WTC11 (cell line): ENCODE data around the gene GALNT7. TPM values are rescaled to one million over a fixed set of nuclear protein-coding genes. Genes with fewer than 3 reads are reported as not detected.

Experiments
- ATAC-seq: fragments of 200-7000 bp; cut with Tn5 transposase; 2 replicates; pipeline ENCODE4 v1.10.0; 2021; ENCODE audit warnings: mild to moderate bottlenecking, moderate library complexity
- CTCF ChIA-PET: fragments of 300-600 bp; sonication (Branson Sonifier 250); formaldehyde crosslinking; loops from one replicate; lab custom pipeline; 2021; ENCODE audit warnings: antibody characterized with exemption; lab: Charles Lee
- POLR2A ChIA-PET: fragments of 350-600 bp; sonication (Branson Sonifier 250); formaldehyde crosslinking; loops from one replicate; lab custom pipeline; 2021; ENCODE audit warnings: antibody characterized with exemption; lab: Charles Lee
- DNase-seq: peaks from one replicate; pipeline ENCODE4 v3.0.0; 2021; ENCODE audit warnings: low spot score
- H3K27ac Mint-ChIP-seq: 2 replicates; pipeline ENCODE4 v1.8.0; 2021; ENCODE audit warnings: mixed read lengths
- H3K27me3 Mint-ChIP-seq: 2 replicates; pipeline ENCODE4 v1.8.0; 2021; ENCODE audit warnings: low read depth, mild to moderate bottlenecking, moderate library complexity, mixed read lengths
- H3K36me3 Mint-ChIP-seq: 2 replicates; pipeline ENCODE4 v1.8.0; 2021; ENCODE audit warnings: mixed read lengths
- H3K4me1 Mint-ChIP-seq: 2 replicates; pipeline ENCODE4 v1.8.0; 2022; ENCODE audit warnings: mixed read lengths
- H3K4me3 Mint-ChIP-seq: 2 replicates; pipeline ENCODE4 v1.8.0; 2021; ENCODE audit warnings: mild to moderate bottlenecking, moderate library complexity, mixed read lengths
- H3K9me3 Mint-ChIP-seq: 2 replicates; pipeline ENCODE4 v1.8.0; 2021; ENCODE audit warnings: mixed read lengths
- ATF1 ChIP-seq: sonication (generic); formaldehyde crosslinking; IDR thresholded peaks from 2 replicates; pipeline ENCODE4 v1.8.1; 2023; ENCODE audit warnings: mild to moderate bottlenecking, moderate library complexity, missing genetic modification reagents
- ETV6 ChIP-seq: sonication (generic); formaldehyde crosslinking; IDR thresholded peaks from 2 replicates; pipeline ENCODE4 v1.8.1; 2022; ENCODE audit warnings: mild to moderate bottlenecking, missing genetic modification reagents
- FOXK1 ChIP-seq: sonication (generic); formaldehyde crosslinking; IDR thresholded peaks from 2 replicates; pipeline ENCODE4 v1.8.0; 2022; ENCODE audit warnings: mild to moderate bottlenecking, moderate library complexity, missing genetic modification reagents
- FOXP1 ChIP-seq: sonication (generic); formaldehyde crosslinking; IDR thresholded peaks from 2 replicates; pipeline ENCODE4 v1.8.0; 2022; ENCODE audit warnings: missing genetic modification reagents, mild to moderate bottlenecking, moderate library complexity, borderline replicate concordance
- GABPB1 ChIP-seq: sonication (generic); formaldehyde crosslinking; IDR thresholded peaks from 2 replicates; pipeline ENCODE4 v1.8.1; 2023; ENCODE audit warnings: mild to moderate bottlenecking, missing genetic modification reagents
- GTF2I ChIP-seq: fragments of 250-450 bp; sonication (Bioruptor Pico); conservative IDR thresholded peaks from 2 replicates; pipeline ENCODE4 v1.4.0; 2021; ENCODE audit warnings: mild to moderate bottlenecking
- MYBL2 ChIP-seq: sonication (generic); formaldehyde crosslinking; IDR thresholded peaks from 2 replicates; pipeline ENCODE4 v1.8.1; 2023; ENCODE audit warnings: mild to moderate bottlenecking, moderate library complexity, missing genetic modification reagents
- NR3C1 ChIP-seq: sonication (generic); formaldehyde crosslinking; conservative IDR thresholded peaks from 2 replicates; pipeline ENCODE4 v1.8.1; 2023; ENCODE audit warnings: low read depth, mild to moderate bottlenecking, missing genetic modification reagents
- TCF7 ChIP-seq: sonication (generic); formaldehyde crosslinking; IDR thresholded peaks from 2 replicates; pipeline ENCODE4 v1.8.0; 2022; ENCODE audit warnings: mild to moderate bottlenecking, low read depth, missing genetic modification reagents, moderate library complexity
- TEAD1 ChIP-seq: sonication (generic); formaldehyde crosslinking; IDR thresholded peaks from 2 replicates; pipeline ENCODE4 v1.8.0; 2022; ENCODE audit warnings: mild to moderate bottlenecking, missing genetic modification reagents
- ZNF317 ChIP-seq: sonication (generic); formaldehyde crosslinking; IDR thresholded peaks from 2 replicates; pipeline ENCODE4 v1.8.1; 2023; ENCODE audit warnings: low read depth, mild to moderate bottlenecking, moderate library complexity, missing genetic modification reagents, borderline replicate concordance
- ZNF416 ChIP-seq: fragments of 250-450 bp; sonication (Bioruptor Pico); IDR thresholded peaks from 2 replicates; pipeline ENCODE4 v1.9.0; 2021; ENCODE audit warnings: mild to moderate bottlenecking, inconsistent platforms
- total RNA-seq: library from RNA; stranded (reverse); gene quantifications from 3 replicates; pipeline ENCODE4 v1.2.3, GENCODE V29; 2021
- TF ChIP-seq, protein P1 (sequence below): fragments of 250-450 bp; sonication (Bioruptor Pico); IDR thresholded peaks from 2 replicates; pipeline ENCODE4 v1.9.0; 2021; ENCODE audit warnings: mild to moderate bottlenecking
- TF ChIP-seq, protein P2 (sequence below): sonication (generic); formaldehyde crosslinking; IDR thresholded peaks from 2 replicates; pipeline ENCODE4 v1.8.0; 2022; ENCODE audit warnings: missing genetic modification reagents
- TF ChIP-seq, protein P3 (sequence below): fragments of 250-450 bp; sonication (Bioruptor Pico); IDR thresholded peaks from 2 replicates; pipeline ENCODE4 v1.9.0; 2021; ENCODE audit warnings: mild to moderate bottlenecking, borderline replicate concordance
- TF ChIP-seq, protein P4 (sequence below): sonication (generic); formaldehyde crosslinking; IDR thresholded peaks from 2 replicates; pipeline ENCODE4 v1.8.0; 2022; ENCODE audit warnings: mild to moderate bottlenecking, missing genetic modification reagents
- TF ChIP-seq, protein P5 (sequence below): sonication (generic); formaldehyde crosslinking; IDR thresholded peaks from 2 replicates; pipeline ENCODE4 v1.8.1; 2022; ENCODE audit warnings: missing genetic modification reagents, borderline replicate concordance

Gene GALNT7
- total RNA-seq, 1 experiment from 2014 or later: 86.9 TPM

DNA sequence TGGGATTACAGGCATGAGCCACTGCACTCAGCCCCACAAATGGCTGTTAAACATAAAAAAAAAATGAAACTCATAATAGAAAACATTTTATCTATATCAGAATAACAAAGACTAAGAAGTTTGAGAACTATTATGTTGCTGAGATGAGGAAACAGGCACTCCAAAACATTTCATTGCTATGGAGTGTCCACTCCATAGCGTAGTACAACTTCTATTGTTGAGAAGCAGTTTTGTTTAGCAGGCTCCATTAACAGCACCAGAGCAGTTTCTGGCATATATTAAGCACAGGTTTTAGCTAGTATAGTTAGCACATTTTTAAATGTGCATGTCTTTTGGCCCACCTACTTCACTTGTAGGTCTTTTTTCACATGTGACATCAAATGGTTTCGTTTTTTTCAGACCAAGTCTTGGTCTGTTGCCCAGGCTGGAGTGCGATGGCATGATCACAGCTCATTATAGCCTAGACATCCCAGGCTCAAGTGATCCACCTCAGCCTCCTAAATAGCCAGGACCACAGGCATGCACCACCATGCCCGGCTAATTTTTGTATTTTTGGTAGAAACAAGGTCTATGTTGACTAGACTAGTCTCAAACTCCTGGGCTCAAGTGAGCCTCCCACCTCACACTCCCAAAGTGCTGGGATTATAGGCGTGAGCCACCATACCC is 159.8 kb downstream of the GALNT7 start:
- Mint-ChIP-seq H3K4me3 (no peak overlapping the region), H3K27me3 (no peaks in the 10 kb centered on the region), H3K36me3 (peaks cover 53% of the 10 kb centered on the region), H3K27ac (no peak overlapping the region; the same call in 1 of the 2 replicates), H3K9me3 (no peaks in the 10 kb centered on the region), H3K4me1 (peaks cover 15% of the 10 kb centered on the region)
- DNase-seq: no peak
- no peak for TF ChIP-seq TCF7 (CRISPR knock-in tag)
- TF ChIP-seq NR3C1: no peak
- TF ChIP-seq ETV6 (CRISPR knock-in tag): no peak
- no peak for TF ChIP-seq ZNF317 (CRISPR knock-in tag)
- TF ChIP-seq, protein P1, sequence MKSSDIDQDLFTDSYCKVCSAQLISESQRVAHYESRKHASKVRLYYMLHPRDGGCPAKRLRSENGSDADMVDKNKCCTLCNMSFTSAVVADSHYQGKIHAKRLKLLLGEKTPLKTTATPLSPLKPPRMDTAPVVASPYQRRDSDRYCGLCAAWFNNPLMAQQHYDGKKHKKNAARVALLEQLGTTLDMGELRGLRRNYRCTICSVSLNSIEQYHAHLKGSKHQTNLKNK (CRISPR knock-in tag): no peak
- no peak for TF ChIP-seq GABPB1 (CRISPR knock-in tag)
- no peak for TF ChIP-seq GTF2I
- TF ChIP-seq, protein P2, sequence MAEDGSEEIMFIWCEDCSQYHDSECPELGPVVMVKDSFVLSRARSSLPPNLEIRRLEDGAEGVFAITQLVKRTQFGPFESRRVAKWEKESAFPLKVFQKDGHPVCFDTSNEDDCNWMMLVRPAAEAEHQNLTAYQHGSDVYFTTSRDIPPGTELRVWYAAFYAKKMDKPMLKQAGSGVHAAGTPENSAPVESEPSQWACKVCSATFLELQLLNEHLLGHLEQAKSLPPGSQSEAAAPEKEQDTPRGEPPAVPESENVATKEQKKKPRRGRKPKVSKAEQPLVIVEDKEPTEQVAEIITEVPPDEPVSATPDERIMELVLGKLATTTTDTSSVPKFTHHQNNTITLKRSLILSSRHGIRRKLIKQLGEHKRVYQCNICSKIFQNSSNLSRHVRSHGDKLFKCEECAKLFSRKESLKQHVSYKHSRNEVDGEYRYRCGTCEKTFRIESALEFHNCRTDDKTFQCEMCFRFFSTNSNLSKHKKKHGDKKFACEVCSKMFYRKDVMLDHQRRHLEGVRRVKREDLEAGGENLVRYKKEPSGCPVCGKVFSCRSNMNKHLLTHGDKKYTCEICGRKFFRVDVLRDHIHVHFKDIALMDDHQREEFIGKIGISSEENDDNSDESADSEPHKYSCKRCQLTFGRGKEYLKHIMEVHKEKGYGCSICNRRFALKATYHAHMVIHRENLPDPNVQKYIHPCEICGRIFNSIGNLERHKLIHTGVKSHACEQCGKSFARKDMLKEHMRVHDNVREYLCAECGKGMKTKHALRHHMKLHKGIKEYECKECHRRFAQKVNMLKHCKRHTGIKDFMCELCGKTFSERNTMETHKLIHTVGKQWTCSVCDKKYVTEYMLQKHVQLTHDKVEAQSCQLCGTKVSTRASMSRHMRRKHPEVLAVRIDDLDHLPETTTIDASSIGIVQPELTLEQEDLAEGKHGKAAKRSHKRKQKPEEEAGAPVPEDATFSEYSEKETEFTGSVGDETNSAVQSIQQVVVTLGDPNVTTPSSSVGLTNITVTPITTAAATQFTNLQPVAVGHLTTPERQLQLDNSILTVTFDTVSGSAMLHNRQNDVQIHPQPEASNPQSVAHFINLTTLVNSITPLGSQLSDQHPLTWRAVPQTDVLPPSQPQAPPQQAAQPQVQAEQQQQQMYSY (CRISPR knock-in tag): no peak
- ChIA-PET CTCF (no interaction called here), POLR2A (interaction anchor here (1.2 kb wide), 1 partner anchor 42 kb away, joined by 3 read pairs; the partner anchor contains the start of gene SAP30)
- no peak for ATAC-seq

DNA sequence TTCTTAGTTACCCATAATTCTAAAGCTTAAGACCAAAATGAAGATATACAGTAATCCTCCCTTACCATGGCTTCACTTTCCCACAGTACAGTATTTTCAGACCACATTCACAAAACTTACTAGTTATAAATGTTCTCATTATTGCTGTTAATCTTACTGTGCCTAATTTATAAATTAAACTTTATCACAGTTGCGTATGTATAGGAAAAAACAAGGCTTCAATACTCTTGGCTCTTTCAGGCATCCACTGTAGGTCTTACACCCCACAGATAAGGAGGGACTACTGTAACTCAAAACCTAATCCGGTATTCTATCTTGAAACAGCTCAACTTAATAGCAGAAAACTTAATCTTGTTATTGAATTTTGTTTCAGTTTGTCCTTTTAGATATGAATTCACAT is 162.0 kb downstream of the GALNT7 start:
- H3K27ac Mint-ChIP-seq: no peak overlapping the region
- ATAC-seq (no peak), DNase-seq (no peak)
- TF ChIP-seq, protein P3, sequence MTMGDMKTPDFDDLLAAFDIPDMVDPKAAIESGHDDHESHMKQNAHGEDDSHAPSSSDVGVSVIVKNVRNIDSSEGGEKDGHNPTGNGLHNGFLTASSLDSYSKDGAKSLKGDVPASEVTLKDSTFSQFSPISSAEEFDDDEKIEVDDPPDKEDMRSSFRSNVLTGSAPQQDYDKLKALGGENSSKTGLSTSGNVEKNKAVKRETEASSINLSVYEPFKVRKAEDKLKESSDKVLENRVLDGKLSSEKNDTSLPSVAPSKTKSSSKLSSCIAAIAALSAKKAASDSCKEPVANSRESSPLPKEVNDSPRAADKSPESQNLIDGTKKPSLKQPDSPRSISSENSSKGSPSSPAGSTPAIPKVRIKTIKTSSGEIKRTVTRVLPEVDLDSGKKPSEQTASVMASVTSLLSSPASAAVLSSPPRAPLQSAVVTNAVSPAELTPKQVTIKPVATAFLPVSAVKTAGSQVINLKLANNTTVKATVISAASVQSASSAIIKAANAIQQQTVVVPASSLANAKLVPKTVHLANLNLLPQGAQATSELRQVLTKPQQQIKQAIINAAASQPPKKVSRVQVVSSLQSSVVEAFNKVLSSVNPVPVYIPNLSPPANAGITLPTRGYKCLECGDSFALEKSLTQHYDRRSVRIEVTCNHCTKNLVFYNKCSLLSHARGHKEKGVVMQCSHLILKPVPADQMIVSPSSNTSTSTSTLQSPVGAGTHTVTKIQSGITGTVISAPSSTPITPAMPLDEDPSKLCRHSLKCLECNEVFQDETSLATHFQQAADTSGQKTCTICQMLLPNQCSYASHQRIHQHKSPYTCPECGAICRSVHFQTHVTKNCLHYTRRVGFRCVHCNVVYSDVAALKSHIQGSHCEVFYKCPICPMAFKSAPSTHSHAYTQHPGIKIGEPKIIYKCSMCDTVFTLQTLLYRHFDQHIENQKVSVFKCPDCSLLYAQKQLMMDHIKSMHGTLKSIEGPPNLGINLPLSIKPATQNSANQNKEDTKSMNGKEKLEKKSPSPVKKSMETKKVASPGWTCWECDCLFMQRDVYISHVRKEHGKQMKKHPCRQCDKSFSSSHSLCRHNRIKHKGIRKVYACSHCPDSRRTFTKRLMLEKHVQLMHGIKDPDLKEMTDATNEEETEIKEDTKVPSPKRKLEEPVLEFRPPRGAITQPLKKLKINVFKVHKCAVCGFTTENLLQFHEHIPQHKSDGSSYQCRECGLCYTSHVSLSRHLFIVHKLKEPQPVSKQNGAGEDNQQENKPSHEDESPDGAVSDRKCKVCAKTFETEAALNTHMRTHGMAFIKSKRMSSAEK (CRISPR knock-in tag): 0 out of 2 replicates have a peak, but pooled peaks have one; percentile 9
- no peak for TF ChIP-seq ZNF317 (CRISPR knock-in tag)
- TF ChIP-seq, protein P4, sequence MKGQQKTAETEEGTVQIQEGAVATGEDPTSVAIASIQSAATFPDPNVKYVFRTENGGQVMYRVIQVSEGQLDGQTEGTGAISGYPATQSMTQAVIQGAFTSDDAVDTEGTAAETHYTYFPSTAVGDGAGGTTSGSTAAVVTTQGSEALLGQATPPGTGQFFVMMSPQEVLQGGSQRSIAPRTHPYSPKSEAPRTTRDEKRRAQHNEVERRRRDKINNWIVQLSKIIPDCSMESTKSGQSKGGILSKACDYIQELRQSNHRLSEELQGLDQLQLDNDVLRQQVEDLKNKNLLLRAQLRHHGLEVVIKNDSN (CRISPR knock-in tag): no peak
- CTCF ChIA-PET: interaction anchor here (1.5 to 2.3 kb wide), 2 partner anchors 23 to 29 kb away, joined by 3 to 8 read pairs; no protein-coding TSS in a partner anchor
- no peak overlapping the region for H3K4me3 Mint-ChIP-seq
- no peaks in the 10 kb centered on the region for H3K9me3 Mint-ChIP-seq
- POLR2A ChIA-PET: interaction anchor here (1.2 to 1.4 kb wide), 2 partner anchors 39 to 40 kb away, joined by 4 read pairs; partner anchors contain the start of gene SAP30
- peaks cover 58% of the 10 kb centered on the region for H3K36me3 Mint-ChIP-seq
- peaks cover 18% of the 10 kb centered on the region for H3K4me1 Mint-ChIP-seq
- H3K27me3 Mint-ChIP-seq: no peaks in the 10 kb centered on the region

DNA sequence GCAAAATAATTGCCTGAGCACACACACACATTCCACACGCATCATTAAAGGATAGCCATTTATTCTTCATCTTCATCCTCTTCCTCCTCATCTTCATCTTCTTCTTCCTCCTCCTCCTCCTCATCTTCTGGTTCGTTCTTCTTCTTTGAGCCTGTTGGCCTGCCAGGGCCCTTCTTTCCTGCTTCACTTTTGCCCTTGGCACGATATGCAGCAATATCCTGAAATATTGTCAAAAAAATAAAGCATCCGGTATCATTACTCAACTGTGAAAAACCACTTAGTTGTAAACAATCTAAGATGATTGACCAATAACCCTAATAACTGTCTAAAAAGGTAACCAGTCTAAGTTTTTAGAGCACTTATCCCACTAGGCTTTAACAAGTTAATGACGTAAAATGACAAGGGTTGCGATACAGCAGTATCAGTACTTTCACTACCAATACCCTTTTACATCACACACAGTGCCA is 163.4 kb downstream of the GALNT7 start:
- ChIA-PET CTCF (interaction anchor here (0.6 to 2.3 kb wide), 2 partner anchors 30 to 319 kb away, joined by 5 to 8 read pairs; no protein-coding TSS in a partner anchor), POLR2A (no interaction called here)
- peaks cover 57% of the 10 kb centered on the region for H3K36me3 Mint-ChIP-seq
- DNase-seq (no peak), ATAC-seq (no peak)
- no peaks in the 10 kb centered on the region for H3K27me3 Mint-ChIP-seq
- peak overlapping the region; percentile 97 for H3K4me3 Mint-ChIP-seq
- peak overlapping the region; percentile 51 for H3K27ac Mint-ChIP-seq
- peaks cover 29% of the 10 kb centered on the region for H3K4me1 Mint-ChIP-seq
- no peaks in the 10 kb centered on the region for H3K9me3 Mint-ChIP-seq
- TF ChIP-seq ZNF416 (CRISPR knock-in tag) (no peak), FOXK1 (CRISPR knock-in tag) (no peak), MYBL2 (CRISPR knock-in tag) (no peak), ATF1 (no peak), FOXP1 (CRISPR knock-in tag) (no peak), TEAD1 (CRISPR knock-in tag) (no peak)
- TF ChIP-seq, protein P5, sequence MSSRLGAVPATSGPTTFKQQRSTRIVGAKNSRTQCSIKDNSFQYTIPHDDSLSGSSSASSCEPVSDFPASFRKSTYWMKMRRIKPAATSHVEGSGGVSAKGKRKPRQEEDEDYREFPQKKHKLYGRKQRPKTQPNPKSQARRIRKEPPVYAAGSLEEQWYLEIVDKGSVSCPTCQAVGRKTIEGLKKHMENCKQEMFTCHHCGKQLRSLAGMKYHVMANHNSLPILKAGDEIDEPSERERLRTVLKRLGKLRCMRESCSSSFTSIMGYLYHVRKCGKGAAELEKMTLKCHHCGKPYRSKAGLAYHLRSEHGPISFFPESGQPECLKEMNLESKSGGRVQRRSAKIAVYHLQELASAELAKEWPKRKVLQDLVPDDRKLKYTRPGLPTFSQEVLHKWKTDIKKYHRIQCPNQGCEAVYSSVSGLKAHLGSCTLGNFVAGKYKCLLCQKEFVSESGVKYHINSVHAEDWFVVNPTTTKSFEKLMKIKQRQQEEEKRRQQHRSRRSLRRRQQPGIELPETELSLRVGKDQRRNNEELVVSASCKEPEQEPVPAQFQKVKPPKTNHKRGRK (CRISPR knock-in tag): no peak
